Prostate gland (tissue), 2 donors: Measurements from ENCODE around the gene DNAH8. TPM values are rescaled to one million over a fixed set of nuclear protein-coding genes. Genes with fewer than 3 reads are reported as not detected.

Experiments
- DNase-seq: peaks from one replicate; pipeline ENCODE4 v3.0.0-alpha.2; 2019; ENCODE audit warnings: low spot score
- H3K27ac ChIP-seq, 2 donors: fragments of 200-600 bp; sonication (generic); 2 replicates each; pipeline ENCODE4 v1.5.1; 2017 to 2019
- H3K27me3 ChIP-seq: fragments of 200-600 bp; sonication (generic); replicated peaks from 2 replicates; pipeline ENCODE4 v1.5.1; 2019; ENCODE audit not compliant: insufficient read depth
- H3K36me3 ChIP-seq, 2 donors: fragments of 200-600 bp; sonication (generic); 1 replicate in 1 of 2; 2 replicates in 1 of 2; pipeline versions ENCODE4 v1.5.1 to v1.8.1; 2017 to 2019
- H3K4me1 ChIP-seq: fragments of 200-600 bp; sonication (generic); replicated peaks from 2 replicates; pipeline ENCODE4 v1.5.1; 2019
- H3K4me3 ChIP-seq, 2 donors: fragments of 200-600 bp; sonication (generic); 2 replicates each; pipeline ENCODE4 v1.5.1; 2017 to 2019
- H3K9me3 ChIP-seq: fragments of 200-600 bp; sonication (generic); 2 replicates; pipeline ENCODE4 v1.5.1; 2017
- CTCF ChIP-seq, 4 experiments: fragments of 200-600 bp in 2 of 4; fragments of 450-650 bp in 2 of 4; sonication (generic) in 2 of 4; IDR thresholded peaks; 1 replicate in 3 of 4; 2 replicates in 1 of 4; pipeline ENCODE4 v1.5.1; 2016 to 2019; ENCODE audit warnings: antibody characterized with exemption in 4 of 4, mild to moderate bottlenecking in 2 of 4, moderate library complexity in 2 of 4
- POLR2A ChIP-seq: fragments of 450-650 bp; IDR thresholded peaks from one replicate; pipeline ENCODE4 v1.6.1; 2016; ENCODE audit warnings: antibody characterized with exemption, mild to moderate bottlenecking
- POLR2AphosphoS5 ChIP-seq: sonication (generic); formaldehyde crosslinking; IDR thresholded peaks from one replicate; pipeline ENCODE4 v1.6.1; 2017; ENCODE audit warnings: antibody characterized with exemption
- WGBS: methylation state at CpG from one replicate; pipeline ENCODE4 v1.1.5; 2018; 5-methylcytosine and 5-hydroxymethylcytosine counted together
- intact Hi-C: fragments of 100-400 bp; cut with DNase I; formaldehyde crosslinking; loops from one replicate; pipeline ENCODE4 v1.14.2; 2022
- total RNA-seq, 2 donors: library from RNA; depleted of rRNA; stranded (reverse); fragments of >200 nt; gene quantifications; one replicate each; pipeline ENCODE4 v1.1.0, GENCODE V29; 2016

Gene DNAH8
- total RNA-seq, 2 donors from 2014 or later, result 0.36 to 3.6 TPM

GRCh38 chr6:38804358-38804757, 89.2 kb downstream of the DNAH8 start:
- no peaks in the 10 kb centered on the region for H3K27me3 ChIP-seq
- no peak for DNase-seq
- H3K4me3 ChIP-seq, result no peak overlapping the region
- no peaks in the 10 kb centered on the region for H3K9me3 ChIP-seq
- no peaks in the 10 kb centered on the region for H3K36me3 ChIP-seq
- H3K27ac ChIP-seq, result no peak overlapping the region
- intact Hi-C loops, result no loop called here
- WGBS, result 81% methylated on average over 4 of the region's 4 CpGs
- no peaks in the 10 kb centered on the region for H3K4me1 ChIP-seq
- TF ChIP-seq CTCF (IDR thresholded peaks at IDR 0.05) (no peak), POLR2AphosphoS5 (no peak), POLR2A (no peak)

DNA sequence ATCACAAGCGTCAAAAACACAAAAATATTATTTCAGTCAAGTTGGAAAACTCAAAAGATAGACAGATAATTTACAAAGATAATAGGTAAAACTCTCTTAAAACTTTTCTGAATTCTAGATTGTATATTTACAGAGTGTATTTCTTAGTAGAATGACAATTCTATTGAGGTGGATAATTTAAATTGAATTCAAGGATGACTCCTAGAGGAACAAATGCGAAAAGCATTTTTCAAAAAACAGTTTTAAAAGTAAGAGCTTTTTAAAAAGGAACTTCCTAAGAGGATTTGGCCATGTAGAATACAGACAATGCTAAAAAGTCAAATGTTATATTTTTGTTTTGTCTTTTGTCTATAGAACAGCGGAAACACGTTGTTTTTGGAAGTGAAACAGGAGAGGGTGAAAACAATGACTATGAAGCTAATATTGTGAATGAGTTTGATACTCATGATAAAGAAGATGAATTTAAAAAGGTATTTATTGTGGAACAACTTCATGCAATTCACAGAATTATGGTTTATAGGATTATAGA, 90.1 kb downstream of the DNAH8 start:
- no peak overlapping the region for H3K27ac ChIP-seq
- TF ChIP-seq POLR2A (no peak), CTCF (IDR thresholded peaks at IDR 0.05) (peak in 1 of 4 experiments; percentile 20)
- no peak for DNase-seq
- intact Hi-C loops, result no loop called here
- H3K27me3 ChIP-seq, result no peaks in the 10 kb centered on the region
- 71% methylated on average over 4 of the region's 4 CpGs for WGBS
- H3K36me3 ChIP-seq, result no peaks in the 10 kb centered on the region
- no peaks in the 10 kb centered on the region for H3K9me3 ChIP-seq
- H3K4me3 ChIP-seq, result no peak overlapping the region
- H3K4me1 ChIP-seq, result no peaks in the 10 kb centered on the region

- Histone ChIP-seq H3K27me3 (no peaks in the 10 kb centered on the region), H3K4me3 (no peak overlapping the region), H3K4me1 (no peaks in the 10 kb centered on the region), H3K9me3 (no peaks in the 10 kb centered on the region), H3K36me3 (no peaks in the 10 kb centered on the region), H3K27ac (no peak overlapping the region)
- TF ChIP-seq POLR2AphosphoS5 (no peak), POLR2A (no peak)
- WGBS, result 72% methylated on average over 2 of the region's 2 CpGs
- intact Hi-C loops, result no loop called here
- no peak for DNase-seq
Measured at GRCh38 chr6:38805692-38806091, 90.6 kb downstream of the DNAH8 start.

DNA sequence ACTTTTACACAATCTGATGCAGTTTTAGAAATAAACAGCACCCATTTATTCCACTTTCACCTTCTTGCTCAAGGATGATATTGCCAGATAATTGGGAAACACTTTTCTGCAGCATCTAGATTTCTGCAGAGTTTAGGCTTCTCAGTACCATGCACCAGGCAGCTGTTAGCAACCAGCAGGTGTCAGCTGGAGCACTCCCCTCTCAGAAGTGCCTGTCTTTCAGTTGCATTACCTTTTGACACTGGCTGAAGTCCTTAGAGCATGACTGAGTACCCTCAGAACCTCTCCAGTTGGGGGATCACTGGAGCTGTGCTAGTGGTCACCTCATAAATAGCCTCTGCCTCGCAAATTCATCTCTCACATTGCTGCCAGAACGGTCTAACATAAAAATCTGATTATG, 91.2 kb downstream of the DNAH8 start:
- Histone ChIP-seq H3K27me3 (no peaks in the 10 kb centered on the region), H3K4me1 (no peaks in the 10 kb centered on the region), H3K27ac (no peak overlapping the region), H3K9me3 (no peaks in the 10 kb centered on the region), H3K36me3 (no peaks in the 10 kb centered on the region), H3K4me3 (no peak overlapping the region)
- TF ChIP-seq POLR2A (no peak), CTCF (IDR thresholded peaks at IDR 0.05) (no peak), POLR2AphosphoS5 (no peak)
- DNase-seq, result no peak
- intact Hi-C loops, result no loop called here
- WGBS, result 44% methylated on average over 2 of the region's 2 CpGs

- no peak overlapping the region for H3K4me3 ChIP-seq
- intact Hi-C loops, result no loop called here
- H3K27me3 ChIP-seq, result no peaks in the 10 kb centered on the region
- WGBS, result 94% methylated on average over 3 of the region's 3 CpGs
- no peaks in the 10 kb centered on the region for H3K9me3 ChIP-seq
- DNase-seq, result no peak
- TF ChIP-seq POLR2A, result no peak
- no peak for TF ChIP-seq POLR2AphosphoS5
- TF ChIP-seq CTCF (IDR thresholded peaks at IDR 0.05), result no peak
- H3K36me3 ChIP-seq, result no peaks in the 10 kb centered on the region
- H3K4me1 ChIP-seq, result no peaks in the 10 kb centered on the region
- H3K27ac ChIP-seq, result no peak overlapping the region
Measured at GRCh38 chr6:38806833-38807232, 91.7 kb downstream of the DNAH8 start.
